Cortex of kidney (tissue), 1 donor: Measurements from ENCODE around the gene FHOD3.
"Not testable (repeated sequence)": the region's sequence is repeated elsewhere in the genome, so short reads cannot be mapped to it uniquely, and the experiment has no call there.

Experiments
- DNase-seq: peaks from one replicate; lab custom pipeline; 2025; lab: John Stamatoyannopoulos, UW

FHOD3 gene

DNA sequence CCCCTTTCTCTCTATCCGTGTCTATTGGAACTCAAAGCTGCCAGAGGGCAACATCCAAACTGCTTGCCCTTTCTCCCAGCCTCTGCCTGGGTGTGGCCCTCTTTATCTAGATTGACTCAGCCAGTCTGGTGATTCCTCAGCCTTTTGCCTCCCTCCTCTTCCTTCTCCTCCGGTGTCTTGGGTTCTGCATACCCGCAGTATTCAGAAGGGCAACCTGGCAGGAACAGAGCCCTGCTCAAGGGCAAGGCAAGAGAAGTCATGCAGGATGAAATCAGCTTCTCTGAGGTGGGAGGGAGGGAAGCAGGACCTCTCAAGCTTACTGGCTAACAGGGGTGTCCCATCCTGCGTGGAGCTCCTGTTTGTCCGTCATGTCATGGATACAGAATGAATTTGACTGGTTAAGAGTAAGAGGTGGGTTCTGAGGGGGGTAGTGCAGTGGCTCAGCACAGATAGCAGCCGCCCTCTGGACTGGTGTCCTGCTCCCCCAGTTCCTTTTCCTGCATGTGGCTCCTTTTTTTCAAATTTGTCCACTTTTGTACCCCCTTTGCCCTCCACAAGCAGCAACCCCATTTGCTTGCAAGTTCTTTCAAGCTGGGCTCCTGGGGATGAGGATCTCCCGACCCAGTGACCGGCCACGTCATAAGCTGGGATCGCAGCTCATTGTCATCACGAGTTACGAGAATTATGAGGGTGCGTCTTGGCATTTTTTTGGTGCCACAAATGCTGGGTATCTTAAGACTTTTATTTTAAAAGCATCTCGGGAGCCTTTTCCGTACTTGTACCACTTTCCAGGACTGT lies 154.1 kb downstream of the FHOD3 start:
- no peak for DNase-seq

DNA sequence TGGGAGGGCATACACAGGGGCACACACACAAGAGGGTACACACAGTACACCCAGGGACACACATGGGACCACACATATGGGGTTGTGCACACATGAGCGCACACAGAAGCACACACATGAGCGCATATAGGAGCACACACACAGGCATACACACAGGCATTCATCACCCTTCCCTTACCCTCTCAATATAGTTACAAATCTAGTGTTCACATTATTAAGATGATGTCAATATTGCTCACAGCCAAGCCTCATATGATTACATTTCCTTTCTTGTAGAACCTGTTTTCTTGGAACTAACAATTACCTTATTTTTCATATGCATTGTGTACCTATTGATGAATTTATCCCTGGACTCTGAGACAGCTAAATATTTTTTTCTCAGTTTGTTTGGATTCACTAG lies 156.7 kb downstream of the FHOD3 start:
- no peak for DNase-seq

DNA sequence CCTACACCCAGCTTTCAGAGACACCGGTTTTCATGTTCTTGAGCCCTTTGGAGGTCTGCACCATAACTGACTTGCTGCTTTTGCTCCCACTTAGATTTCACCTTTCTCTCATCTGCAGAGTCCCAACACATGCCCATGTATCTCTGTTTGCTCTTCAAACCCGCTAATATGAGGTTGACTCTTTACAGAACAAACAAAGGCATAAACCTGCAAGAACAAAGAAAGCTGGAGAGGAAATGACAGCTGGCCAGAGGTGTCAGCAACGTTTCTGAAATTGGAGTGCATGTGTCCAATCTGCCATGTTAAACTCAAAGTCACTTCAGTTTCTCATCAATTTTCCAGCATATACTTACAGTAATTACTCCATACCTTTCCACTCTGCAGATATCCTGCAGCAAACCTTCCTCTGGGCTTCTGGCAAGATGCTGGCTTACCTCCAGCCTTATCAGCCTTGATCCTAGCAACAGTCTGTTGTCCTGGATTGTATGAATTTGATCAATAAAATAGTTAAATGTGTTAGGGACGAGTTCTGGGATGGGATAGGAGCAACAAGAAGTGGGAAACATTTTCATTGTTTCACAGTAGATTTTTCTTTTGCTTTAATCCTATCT lies 157.4 kb downstream of the FHOD3 start:
- no peak for DNase-seq

DNA sequence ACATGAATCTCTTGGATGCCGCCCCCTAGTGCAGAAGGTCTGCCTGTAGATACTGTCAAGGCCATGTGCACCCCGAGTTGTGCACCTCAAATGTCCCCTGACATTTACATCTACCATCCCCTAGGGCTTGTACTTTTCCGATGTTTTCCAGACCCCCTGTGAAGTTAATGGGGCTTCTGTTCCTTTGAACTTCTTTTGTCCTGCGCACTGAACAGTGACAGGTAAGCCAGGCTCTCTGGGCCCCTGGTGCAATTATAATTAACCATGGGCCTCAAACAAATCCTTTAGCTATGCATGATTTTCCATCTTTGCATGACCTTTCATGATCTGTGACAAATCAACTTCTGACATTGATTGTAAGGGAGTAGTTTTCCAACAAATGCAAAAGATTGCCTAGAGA lies 158.4 kb downstream of the FHOD3 start:
- no peak for DNase-seq

DNA sequence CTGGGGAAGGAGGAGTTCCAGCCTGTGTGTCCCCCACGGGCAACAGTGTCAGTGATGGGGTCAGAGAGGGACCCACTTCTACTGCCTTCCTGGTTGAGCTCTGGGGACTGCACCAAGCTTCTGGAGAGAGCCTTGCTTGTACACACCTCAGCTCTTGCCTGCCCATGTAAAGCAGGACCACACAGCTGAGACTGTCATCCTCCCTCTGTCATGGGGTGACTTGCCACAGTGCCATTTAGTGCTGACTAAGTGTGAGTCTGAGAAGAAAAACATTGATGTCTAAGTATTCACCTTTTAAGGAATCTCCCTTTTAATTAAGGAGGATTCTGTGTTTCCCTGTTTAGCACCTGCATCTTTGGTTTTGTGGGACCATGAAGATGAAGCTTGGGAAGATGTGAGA lies 159.1 kb downstream of the FHOD3 start:
- no peak for DNase-seq

DNA sequence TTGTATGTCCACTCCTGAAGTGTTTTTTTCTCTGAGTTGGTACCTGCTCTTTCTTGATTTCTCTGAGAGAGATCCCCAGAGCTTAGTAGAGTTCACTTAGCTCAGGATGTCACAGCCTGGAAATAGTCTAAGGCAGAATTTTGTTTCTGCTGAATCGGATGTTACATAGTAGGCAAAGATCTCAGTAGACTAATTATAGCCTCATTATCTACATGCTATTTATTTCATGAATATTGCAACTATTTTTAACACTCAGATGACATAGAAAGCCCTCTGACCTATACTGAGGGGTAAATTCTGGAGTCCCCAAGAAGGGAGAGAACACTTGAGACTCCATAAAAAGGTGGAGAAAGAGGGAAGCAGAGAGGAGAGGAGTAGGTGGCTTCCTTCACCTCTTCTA lies 160.2 kb downstream of the FHOD3 start:
- DNase-seq: no peak

DNA sequence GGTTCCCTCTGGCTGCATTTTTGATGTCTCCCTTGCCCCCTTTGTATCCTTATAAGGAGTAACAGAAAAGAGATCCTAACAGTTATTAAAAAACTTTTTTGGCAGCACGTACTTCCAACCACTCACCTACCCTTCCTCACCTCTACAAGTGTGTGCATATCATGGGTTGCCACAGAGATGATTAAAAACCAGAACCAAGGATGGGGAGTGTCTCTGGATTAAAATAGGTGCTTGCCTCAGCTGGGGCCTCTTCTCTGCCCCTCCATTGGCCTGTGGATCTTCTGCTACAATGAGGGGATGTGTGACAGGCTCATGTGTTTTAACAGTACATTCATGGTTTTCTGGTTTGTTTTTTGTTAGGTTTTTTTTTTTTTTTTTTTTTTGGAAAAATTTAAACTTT lies 160.8 kb downstream of the FHOD3 start:
- no peak for DNase-seq

DNA sequence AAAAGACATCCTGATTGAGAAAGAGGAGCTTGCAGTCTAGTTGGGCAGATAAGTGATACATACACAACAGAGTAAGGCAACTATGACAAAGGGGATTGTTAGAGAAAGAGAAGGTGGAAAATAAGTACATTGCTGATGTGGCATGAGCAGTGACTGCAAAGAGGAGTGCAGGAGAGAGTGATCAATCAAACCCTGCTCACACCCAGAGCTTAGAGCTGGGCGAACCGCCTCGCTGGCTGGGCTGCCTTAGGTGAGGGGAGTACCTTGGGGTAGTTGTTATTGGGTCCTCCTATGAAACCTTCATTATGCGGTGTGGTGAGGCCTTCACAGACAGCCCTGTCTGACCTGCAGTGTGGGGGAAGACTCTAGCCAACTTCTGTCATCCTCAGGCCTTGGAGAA lies 161.7 kb downstream of the FHOD3 start:
- DNase-seq: no peak

DNA sequence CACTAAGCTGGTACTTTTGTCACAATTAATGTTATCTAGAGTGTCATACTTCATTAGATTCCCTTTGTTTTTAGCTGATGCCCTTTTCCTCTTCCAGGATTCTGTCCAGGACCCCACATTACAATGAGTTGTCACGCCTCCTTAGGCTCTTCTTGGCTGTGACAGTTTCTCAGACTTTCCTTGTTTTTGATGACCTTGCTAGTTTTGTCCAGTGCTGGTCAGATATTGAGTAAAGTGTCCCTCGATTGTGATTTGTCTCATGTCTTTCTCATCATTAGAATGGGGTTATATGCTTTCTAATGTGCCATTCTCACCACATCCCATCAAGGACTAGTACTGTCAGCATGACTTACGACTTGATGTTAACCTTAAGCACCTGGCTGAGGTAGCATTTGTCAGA lies 162.3 kb downstream of the FHOD3 start:
- no peak for DNase-seq

DNA sequence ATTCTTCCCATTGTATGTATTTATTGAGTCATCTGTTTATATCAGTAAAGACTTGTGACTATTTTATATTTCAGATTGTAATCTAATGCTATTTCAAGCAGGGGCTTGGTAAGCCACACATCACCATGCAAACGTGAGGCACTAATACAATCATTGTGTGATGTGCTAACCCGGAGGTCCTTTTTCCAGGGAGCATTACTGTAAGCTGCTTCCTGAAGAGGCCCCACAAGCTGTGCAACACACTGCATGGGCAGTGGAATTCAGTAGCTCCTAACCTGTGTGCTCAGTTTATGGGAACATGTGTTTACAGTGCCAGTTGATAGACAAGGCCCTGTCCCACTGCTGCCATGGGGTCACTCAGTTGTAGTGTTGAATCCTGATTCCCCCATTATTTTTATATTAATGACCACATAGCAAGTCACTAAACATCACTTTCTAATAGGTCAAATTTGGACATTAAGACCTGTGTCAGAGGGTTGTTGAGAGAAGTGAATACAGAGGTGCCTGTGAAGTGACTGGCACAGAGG lies 162.9 kb downstream of the FHOD3 start:
- DNase-seq: no peak

DNA sequence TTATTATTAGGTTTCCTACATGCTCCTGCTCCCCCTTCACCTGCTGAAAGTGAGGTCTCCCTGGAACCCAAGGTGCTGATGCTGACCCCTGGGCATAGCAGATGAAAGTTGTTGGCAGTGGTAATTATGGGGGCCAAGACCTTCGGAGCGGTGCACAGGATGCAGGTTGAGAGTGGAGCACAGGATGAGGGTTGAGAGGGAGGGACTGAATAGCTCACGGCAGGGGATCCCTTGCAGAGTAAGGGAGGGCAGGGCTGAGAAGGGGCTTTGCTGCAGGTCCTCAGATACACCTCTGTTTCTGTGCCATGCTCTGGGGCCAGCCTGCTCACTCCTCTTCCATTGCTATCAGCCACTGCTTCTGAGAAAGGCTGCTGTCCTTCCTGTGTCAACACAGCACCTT lies 163.3 kb downstream of the FHOD3 start:
- no peak for DNase-seq

DNA sequence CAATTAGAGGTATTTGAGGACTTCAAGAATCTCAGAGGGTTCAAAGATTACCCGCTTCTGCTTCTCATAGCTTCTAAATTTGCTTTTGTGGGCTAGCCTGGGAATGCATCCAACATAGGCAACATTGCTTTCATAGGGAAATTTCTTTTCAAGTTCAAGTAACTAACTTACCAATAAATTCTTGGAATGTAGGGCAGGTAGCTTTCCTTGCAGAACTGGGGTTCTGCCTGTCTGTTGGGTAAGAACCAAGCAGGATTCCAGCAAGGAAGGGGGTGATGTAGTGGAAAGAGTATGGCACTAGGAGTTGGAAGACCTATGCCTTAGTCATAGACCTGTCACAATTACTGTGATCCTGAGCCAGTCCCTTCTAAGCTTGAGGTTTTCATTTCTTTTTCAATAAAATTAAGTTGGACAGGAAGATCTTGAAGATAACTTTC lies 164.1 kb downstream of the FHOD3 start:
- DNase-seq: no peak

DNA sequence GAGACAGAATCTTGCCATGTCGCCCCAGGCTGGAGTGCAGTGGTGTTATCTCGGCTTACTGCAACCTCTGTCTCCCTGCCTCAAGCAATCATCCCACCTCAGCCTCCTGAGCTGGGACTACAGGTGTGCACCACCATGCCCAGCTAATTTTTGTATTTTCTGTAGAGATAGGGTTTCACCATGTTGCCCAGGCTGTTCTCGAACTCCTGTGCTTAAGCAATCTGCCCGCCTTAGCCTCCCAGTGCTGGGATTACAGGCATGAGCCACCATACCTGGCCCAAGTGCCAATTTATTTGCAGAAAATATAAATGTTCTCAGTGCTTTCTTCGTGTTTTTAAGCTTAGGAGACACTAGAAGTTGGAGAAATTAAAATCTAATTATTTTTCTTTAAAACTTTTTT lies 166.0 kb downstream of the FHOD3 start:
- DNase-seq: not testable (repeated sequence)

DNA sequence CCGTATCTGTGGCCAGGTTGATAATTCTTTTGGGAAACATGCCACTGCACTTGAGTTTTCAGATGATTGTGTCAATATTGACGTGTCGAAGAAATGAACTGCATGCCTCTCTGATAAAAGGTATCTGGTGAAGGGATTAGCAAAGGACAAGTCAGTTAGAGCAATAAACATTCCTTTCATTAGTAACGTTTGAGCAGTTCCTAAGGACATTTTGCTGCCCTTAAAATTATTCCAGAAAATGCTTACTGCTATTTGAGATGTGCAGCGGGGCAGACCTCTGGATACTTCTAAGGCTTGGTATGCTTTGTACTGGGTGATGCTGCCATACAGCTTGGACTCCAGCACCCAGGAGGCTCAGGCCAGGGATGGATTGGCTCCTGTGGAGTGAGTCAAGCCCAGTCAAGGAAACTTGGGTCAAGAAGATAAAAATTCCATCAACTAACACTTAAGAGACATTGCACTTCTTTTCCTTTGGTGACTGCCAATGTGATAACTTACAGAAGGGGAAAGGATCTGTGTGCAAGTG lies 166.7 kb downstream of the FHOD3 start:
- DNase-seq: no peak

DNA sequence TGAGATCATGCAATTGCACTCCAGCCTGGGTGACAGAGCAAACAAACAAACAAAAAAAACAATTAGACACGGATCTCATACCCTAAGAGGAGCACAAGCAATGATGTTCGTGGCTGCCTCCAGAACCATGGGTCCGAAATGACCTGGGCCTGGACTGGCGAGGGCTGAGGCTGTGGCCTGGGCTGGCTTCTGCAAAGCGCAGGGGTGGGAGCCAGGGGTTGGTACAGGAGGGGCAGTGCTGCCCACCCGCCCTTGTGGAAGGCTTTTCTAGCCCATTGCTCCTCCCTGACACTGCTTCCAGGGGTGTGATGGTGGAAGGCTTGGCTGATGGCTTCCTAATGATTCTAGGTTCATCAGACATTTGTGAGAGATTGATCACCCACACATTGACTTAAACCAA lies 167.8 kb downstream of the FHOD3 start:
- no peak for DNase-seq

DNA sequence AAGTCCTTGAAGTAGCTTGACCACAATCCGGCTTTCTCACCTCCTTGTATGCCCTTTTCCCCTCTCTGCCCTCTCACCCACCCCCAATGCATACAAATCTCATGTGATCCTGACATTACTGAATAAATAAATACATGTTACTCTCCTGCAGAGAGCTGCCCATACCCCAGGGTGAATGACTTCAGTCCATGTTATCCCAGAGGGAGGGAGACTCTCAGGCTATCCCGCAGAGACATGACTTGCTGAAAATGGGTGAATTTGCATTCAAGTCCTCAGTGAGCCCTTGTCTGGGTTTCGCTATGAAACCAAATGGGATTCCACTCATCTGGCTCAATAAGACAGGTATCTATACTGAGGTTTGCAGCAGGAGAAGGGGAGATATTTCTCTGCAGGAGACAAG lies 168.5 kb downstream of the FHOD3 start:
- no peak for DNase-seq

DNA sequence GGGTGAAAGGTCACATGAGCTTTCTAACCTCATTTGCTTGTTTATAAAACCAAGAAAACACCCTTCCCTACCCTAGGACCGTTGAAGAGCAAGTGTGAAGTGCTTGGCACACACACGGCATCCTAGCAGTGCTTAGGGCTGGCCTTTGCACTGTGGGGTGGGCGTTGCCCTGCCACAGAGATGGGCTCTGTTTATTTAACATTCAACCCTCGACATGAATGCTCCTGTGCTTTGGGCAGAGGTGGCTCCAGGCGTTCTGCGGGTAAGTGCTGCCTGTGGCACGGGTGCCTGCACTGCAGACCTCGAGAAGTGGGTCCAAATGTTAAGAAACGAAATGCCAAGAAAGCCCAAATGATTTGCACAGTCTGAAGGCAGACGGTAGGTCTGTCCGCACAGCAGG lies 170.1 kb downstream of the FHOD3 start:
- no peak for DNase-seq

DNA sequence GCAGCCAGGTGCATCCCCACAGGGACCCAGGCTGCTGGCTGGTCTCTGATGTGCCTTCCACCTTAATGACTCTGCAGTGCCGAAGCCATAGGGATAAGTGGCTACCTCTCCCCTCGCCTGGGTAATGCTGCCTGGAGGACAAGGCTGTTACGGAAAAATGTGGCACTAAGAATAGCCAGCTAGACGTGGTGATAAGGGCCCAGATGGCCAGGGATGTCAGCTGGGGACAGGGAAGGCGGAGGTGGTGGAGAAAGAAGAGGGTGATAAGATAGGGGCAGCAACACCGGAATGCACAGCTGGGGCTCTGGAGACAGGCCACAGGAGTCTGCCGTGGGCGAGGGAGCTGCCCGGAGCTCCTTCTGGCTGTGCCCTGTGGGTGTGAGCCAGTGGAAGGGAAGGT lies 170.6 kb downstream of the FHOD3 start:
- DNase-seq: no peak

DNA sequence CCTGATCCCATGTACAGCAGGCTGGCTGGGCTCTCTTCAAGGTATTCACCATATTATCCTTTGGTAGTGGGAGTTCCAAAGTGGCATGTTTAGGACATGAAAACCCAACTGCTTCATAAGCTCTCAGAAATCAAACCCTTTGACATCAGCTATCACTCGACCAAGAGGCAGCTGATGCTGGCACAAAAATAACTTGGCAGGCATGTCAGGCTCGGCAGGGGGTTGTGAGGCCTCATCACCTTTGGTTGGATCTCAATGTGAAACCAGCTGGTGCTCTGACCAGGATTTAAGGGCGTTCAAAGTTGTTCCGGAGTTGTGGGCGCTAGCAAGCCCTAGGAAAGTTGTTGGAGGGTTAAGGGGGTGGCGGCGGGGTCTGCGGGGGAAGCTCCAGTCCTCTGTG lies 171.9 kb downstream of the FHOD3 start:
- no peak for DNase-seq

DNA sequence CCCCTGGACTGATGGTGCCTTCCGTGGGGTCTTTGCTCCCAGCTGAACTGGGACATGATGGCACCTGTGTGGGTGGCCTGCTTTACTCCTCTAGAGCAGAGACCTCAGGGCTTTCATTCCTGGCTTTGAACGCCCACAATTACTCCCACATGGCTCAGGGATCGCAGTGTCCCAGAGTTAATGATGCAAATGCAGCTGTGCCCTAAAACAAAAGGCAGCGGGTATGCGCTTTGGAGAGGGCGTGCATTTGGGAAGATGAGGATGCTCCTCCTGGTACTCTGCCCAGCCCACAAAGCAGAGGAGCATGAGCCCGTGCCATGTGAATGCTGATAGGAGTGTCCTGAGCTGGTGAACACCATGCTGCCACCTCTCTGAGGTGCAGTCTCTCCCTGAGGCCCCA lies 173.4 kb downstream of the FHOD3 start:
- DNase-seq: no peak

DNA sequence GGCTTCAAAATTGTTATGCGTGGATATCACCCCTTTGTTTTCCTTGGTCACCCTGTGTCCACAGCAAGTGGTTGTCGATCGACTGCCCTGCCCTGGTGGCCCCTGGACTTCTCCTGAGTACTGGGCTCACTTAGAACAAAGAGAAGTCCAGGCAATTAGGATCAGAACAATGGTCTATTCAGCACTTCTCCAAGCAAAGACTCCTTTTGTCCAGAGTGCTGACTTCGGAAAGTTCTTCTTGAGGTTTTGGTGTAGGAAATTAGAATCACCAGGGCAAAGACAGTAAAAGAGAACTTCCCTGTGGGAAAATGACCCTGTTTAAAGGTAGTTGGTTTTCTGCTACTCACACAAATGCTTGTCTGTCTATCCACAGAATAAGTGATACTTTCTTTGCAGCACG lies 173.9 kb downstream of the FHOD3 start:
- DNase-seq: no peak

DNA sequence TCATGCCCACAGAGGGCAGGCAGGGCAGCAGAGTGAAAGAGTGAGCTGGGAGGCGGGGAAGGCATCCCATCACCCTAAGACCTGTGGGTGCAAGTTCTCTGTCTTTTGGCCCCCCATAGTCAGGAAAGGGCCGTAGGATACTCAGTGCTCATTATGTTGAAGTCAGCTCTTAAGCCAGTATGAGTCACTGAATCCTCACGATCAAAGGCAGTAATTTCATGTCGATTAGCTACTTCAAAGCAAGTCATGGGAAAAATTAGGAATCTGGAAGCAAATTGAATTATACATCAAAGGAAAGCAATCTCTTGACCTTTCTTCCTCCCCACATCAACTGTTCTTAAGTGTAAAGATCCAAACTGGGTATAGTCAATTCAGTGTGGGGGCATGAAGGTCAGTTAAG lies 178.9 kb downstream of the FHOD3 start:
- DNase-seq: no peak

DNA sequence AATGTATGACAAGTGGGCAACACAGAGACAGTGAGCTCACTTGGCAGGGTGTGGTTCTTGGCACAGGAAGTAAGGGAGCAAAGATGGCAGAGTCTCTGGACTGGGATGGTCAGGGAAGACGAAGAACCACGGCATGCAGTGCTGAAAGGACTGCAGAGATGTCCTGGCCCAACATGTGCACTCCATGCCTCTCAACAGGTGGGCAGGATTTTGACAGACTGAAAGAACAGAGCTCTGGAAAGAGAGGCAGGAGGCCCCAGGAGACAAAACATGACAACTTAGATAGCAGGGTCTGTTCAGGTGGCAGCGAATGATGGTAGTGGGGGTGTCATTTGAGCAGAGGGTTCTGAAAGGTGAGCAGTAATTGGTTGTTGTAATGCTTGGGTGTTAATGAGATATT lies 180.3 kb downstream of the FHOD3 start:
- DNase-seq: no peak
